ENCODE measurements around the gene MAPK4.
"Not testable (repeated sequence)": the region's sequence is repeated elsewhere in the genome, so short reads cannot be mapped to it uniquely, and the experiment has no call there.

MAPK4 gene

GRCh38 chr18:50578030-50578429, 18.1 kb downstream of the MAPK4 start:
- no peak for FAIRE-seq

GRCh38 chr18:50578651-50579050, 18.8 kb downstream of the MAPK4 start:
- FAIRE-seq = no peak

GRCh38 chr18:50579061-50579774, 19.3 kb downstream of the MAPK4 start:
- no peak for FAIRE-seq

- no peak for FAIRE-seq
Observed at GRCh38 chr18:50581517-50581916, 21.6 kb downstream of the MAPK4 start.

- no peak for FAIRE-seq
Observed at GRCh38 chr18:50582500-50582899, 22.6 kb downstream of the MAPK4 start.

- no peak for FAIRE-seq
Observed at GRCh38 chr18:50586710-50587109, 26.8 kb downstream of the MAPK4 start.

GRCh38 chr18:50590593-50590992, 30.7 kb downstream of the MAPK4 start:
- no peak for FAIRE-seq

- FAIRE-seq = no peak
Observed at GRCh38 chr18:50594012-50594411, 34.1 kb downstream of the MAPK4 start.

- peak; percentile 49 for FAIRE-seq
Observed at GRCh38 chr18:50594942-50595341, 35.1 kb downstream of the MAPK4 start.

GRCh38 chr18:50602466-50602865, 42.6 kb downstream of the MAPK4 start:
- no peak for FAIRE-seq

GRCh38 chr18:50606609-50607008, 46.7 kb downstream of the MAPK4 start:
- no peak for FAIRE-seq

- no peak for FAIRE-seq
Observed at GRCh38 chr18:50607378-50607926, 47.6 kb downstream of the MAPK4 start.

- FAIRE-seq = not testable (repeated sequence)
Observed at GRCh38 chr18:50609171-50609570, 49.3 kb downstream of the MAPK4 start.

GRCh38 chr18:50610349-50610748, 50.5 kb downstream of the MAPK4 start:
- FAIRE-seq = no peak

GRCh38 chr18:50611529-50611941, 51.6 kb downstream of the MAPK4 start:
- no peak for FAIRE-seq

GRCh38 chr18:50614838-50615237, 55.0 kb downstream of the MAPK4 start:
- FAIRE-seq = no peak

GRCh38 chr18:50616484-50617048, 56.7 kb downstream of the MAPK4 start:
- no peak for FAIRE-seq

- no peak for FAIRE-seq
Observed at GRCh38 chr18:50619861-50620275, 60.0 kb downstream of the MAPK4 start.

- no peak for FAIRE-seq
Observed at GRCh38 chr18:50620319-50620718, 60.4 kb downstream of the MAPK4 start.

- FAIRE-seq = no peak
Observed at GRCh38 chr18:50621366-50621765, 61.5 kb downstream of the MAPK4 start.

GRCh38 chr18:50622320-50622719, 62.4 kb downstream of the MAPK4 start:
- FAIRE-seq = no peak

- FAIRE-seq = no peak
Observed at GRCh38 chr18:50622865-50623393, 63.0 kb downstream of the MAPK4 start.

- no peak for FAIRE-seq
Observed at GRCh38 chr18:50623694-50624352, 63.9 kb downstream of the MAPK4 start.

GRCh38 chr18:50624981-50625380, 65.1 kb downstream of the MAPK4 start:
- FAIRE-seq = no peak

Measured in colon (tissue), 2 donors.